HG02943 (cell line): ENCODE measurements around the gene FBXL12.
"Not testable (repeated sequence)": the region's sequence is repeated elsewhere in the genome, so short reads cannot be mapped to it uniquely, and the experiment has no call there.

Experiments
- ATAC-seq: cut with Tn5 transposase; IDR thresholded peaks from one replicate; pipeline ENCODE4 v1.9.1; 2021; ENCODE audit warnings: mild to moderate bottlenecking, low read depth, moderate library complexity; ENCODE audit not compliant: unreplicated experiment

Gene FBXL12

GRCh38 chr19:9818734-9819595 lies at the start of gene FBXL12:
Gene FBXL12 (minus strand): TSS chr19:9819079. CDS start chr19:9818813, 266 bp downstream.
- ATAC-seq = peak; percentile 81

GRCh38 chr19:9865732-9866501 lies 47.0 kb upstream of the FBXL12 start:
- ATAC-seq = no peak

GRCh38 chr19:9863759-9864158 lies 44.9 kb upstream of the FBXL12 start:
- ATAC-seq = no peak

GRCh38 chr19:9862938-9863337 lies 44.1 kb upstream of the FBXL12 start:
- ATAC-seq = no peak

GRCh38 chr19:9861503-9861902 lies 42.6 kb upstream of the FBXL12 start:
- no peak for ATAC-seq

- no peak for ATAC-seq
These were observed 41.5 kb upstream of the FBXL12 start for GRCh38 chr19:9860407-9860806.

GRCh38 chr19:9858766-9859165 lies 39.9 kb upstream of the FBXL12 start:
- no peak for ATAC-seq

GRCh38 chr19:9857920-9858746 lies 39.3 kb upstream of the FBXL12 start:
- no peak for ATAC-seq

GRCh38 chr19:9857076-9857721 lies 38.3 kb upstream of the FBXL12 start:
- no peak for ATAC-seq

- ATAC-seq = no peak
These were observed 37.7 kb upstream of the FBXL12 start for GRCh38 chr19:9856609-9857008.

GRCh38 chr19:9854282-9854846 lies 35.5 kb upstream of the FBXL12 start:
- no peak for ATAC-seq

GRCh38 chr19:9850235-9850959 lies 31.5 kb upstream of the FBXL12 start:
- ATAC-seq = no peak

GRCh38 chr19:9849791-9850190 lies 30.9 kb upstream of the FBXL12 start:
- ATAC-seq = no peak

GRCh38 chr19:9848762-9849161 lies 29.9 kb upstream of the FBXL12 start:
- no peak for ATAC-seq

GRCh38 chr19:9848060-9848459 lies 29.2 kb upstream of the FBXL12 start:
- ATAC-seq = no peak

- ATAC-seq = no peak
These were observed 28.3 kb upstream of the FBXL12 start for GRCh38 chr19:9847087-9847671.

- ATAC-seq = not testable (repeated sequence)
These were observed 24.9 kb upstream of the FBXL12 start for GRCh38 chr19:9843626-9844273.

- no peak for ATAC-seq
These were observed 24.2 kb upstream of the FBXL12 start for GRCh38 chr19:9842834-9843625.
